GM23338 (cell line): ENCODE measurements around the gene SNRNP25.

Source experiments
- CREB1 ChIP-seq: fragments of 250-450 bp; sonication (Bioruptor Pico); IDR thresholded peaks from 2 replicates; pipeline ENCODE4 v1.5.0; 2020; ENCODE audit warnings: low read depth, mild to moderate bottlenecking, moderate library complexity
- EZH2 ChIP-seq: fragments of 200-600 bp; sonication (generic); IDR thresholded peaks from one replicate; pipeline ENCODE4 v1.8.0; 2017; ENCODE audit warnings: antibody characterized with exemption, mild to moderate bottlenecking, low read depth; ENCODE audit not compliant: unreplicated experiment
- EZH2phosphoT487 ChIP-seq: fragments of 200-600 bp; sonication (generic); IDR thresholded peaks from one replicate; pipeline ENCODE4 v1.8.1; 2018; ENCODE audit warnings: antibody characterized with exemption; ENCODE audit not compliant: unreplicated experiment
- JUNB ChIP-seq: IDR thresholded peaks from one replicate; pipeline ENCODE4 v1.6.1; 2016; ENCODE audit warnings: antibody characterized with exemption; ENCODE audit not compliant: unreplicated experiment
- POLR2AphosphoS5 ChIP-seq: IDR thresholded peaks from 2 replicates; pipeline ENCODE4 v1.6.1; 2016; ENCODE audit warnings: antibody characterized with exemption, low read depth
- ZNF114 ChIP-seq: fragments of 250-450 bp; sonication (Bioruptor Pico); IDR thresholded peaks from 2 replicates; pipeline ENCODE4 v1.5.0; 2020; ENCODE audit warnings: mild to moderate bottlenecking, moderate library complexity
- TF ChIP-seq, protein P1 (sequence below), 2 experiments: fragments of 200-600 bp in 1 of 2; sonication (generic) in 1 of 2; conservative IDR thresholded peaks; 2 replicates each; pipeline versions ENCODE4 v1.5.1 to v1.6.1; 2016 to 2017; ENCODE audit warnings: antibody characterized with exemption in 2 of 2, low read depth in 2 of 2, mild to moderate bottlenecking in 2 of 2, moderate library complexity in 1 of 2
- TF ChIP-seq, protein P2 (sequence below): IDR thresholded peaks from one replicate; pipeline ENCODE4 v1.6.1; 2018; ENCODE audit warnings: antibody characterized with exemption; ENCODE audit not compliant: unreplicated experiment
- TF ChIP-seq, protein P3 (sequence below): IDR thresholded peaks from 2 replicates; pipeline ENCODE4 v1.6.1; 2016; ENCODE audit warnings: antibody characterized with exemption
- TF ChIP-seq, protein P4 (sequence below): fragments of 250-450 bp; sonication (Bioruptor Pico); IDR thresholded peaks from 2 replicates; pipeline ENCODE4 v1.5.0; 2020; ENCODE audit warnings: mild to moderate bottlenecking, moderate library complexity

DNA sequence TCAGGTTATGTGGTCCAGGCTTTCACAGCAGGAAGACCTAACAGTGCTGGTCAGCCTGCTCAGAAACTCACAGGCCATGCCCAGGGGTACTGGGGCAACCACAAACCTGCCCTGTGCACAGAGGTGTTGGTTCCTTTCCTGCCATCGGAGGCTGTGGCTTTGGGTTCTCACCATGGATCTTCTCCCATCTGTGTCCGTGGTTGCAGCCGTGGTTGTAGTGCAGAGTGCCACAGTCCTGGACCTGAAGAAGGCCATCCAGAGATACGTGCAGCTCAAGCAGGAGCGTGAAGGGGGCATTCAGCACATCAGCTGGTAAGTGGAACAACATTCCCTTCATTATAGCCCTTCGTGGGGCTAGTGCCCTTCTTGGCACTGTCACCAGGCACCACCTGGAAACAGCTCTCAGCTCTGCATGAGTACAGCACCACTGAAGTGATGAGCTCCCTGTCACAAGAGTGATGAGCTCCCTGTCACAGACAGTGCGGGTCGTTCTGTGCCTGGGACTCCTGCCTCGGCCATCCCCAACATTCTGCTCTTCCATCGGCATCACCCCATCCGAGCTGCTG, 2.0 kb downstream of the SNRNP25 start:
- no peak for TF ChIP-seq POLR2AphosphoS5
- no peak for TF ChIP-seq CREB1 (CRISPR knock-in tag)
- TF ChIP-seq, protein P1, sequence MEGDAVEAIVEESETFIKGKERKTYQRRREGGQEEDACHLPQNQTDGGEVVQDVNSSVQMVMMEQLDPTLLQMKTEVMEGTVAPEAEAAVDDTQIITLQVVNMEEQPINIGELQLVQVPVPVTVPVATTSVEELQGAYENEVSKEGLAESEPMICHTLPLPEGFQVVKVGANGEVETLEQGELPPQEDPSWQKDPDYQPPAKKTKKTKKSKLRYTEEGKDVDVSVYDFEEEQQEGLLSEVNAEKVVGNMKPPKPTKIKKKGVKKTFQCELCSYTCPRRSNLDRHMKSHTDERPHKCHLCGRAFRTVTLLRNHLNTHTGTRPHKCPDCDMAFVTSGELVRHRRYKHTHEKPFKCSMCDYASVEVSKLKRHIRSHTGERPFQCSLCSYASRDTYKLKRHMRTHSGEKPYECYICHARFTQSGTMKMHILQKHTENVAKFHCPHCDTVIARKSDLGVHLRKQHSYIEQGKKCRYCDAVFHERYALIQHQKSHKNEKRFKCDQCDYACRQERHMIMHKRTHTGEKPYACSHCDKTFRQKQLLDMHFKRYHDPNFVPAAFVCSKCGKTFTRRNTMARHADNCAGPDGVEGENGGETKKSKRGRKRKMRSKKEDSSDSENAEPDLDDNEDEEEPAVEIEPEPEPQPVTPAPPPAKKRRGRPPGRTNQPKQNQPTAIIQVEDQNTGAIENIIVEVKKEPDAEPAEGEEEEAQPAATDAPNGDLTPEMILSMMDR (conservative IDR thresholded peaks at IDR 0.05; ENCODE audit: low read depth in 2 of 2): no peak
- TF ChIP-seq, protein P2, sequence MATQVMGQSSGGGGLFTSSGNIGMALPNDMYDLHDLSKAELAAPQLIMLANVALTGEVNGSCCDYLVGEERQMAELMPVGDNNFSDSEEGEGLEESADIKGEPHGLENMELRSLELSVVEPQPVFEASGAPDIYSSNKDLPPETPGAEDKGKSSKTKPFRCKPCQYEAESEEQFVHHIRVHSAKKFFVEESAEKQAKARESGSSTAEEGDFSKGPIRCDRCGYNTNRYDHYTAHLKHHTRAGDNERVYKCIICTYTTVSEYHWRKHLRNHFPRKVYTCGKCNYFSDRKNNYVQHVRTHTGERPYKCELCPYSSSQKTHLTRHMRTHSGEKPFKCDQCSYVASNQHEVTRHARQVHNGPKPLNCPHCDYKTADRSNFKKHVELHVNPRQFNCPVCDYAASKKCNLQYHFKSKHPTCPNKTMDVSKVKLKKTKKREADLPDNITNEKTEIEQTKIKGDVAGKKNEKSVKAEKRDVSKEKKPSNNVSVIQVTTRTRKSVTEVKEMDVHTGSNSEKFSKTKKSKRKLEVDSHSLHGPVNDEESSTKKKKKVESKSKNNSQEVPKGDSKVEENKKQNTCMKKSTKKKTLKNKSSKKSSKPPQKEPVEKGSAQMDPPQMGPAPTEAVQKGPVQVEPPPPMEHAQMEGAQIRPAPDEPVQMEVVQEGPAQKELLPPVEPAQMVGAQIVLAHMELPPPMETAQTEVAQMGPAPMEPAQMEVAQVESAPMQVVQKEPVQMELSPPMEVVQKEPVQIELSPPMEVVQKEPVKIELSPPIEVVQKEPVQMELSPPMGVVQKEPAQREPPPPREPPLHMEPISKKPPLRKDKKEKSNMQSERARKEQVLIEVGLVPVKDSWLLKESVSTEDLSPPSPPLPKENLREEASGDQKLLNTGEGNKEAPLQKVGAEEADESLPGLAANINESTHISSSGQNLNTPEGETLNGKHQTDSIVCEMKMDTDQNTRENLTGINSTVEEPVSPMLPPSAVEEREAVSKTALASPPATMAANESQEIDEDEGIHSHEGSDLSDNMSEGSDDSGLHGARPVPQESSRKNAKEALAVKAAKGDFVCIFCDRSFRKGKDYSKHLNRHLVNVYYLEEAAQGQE: no peak
- TF ChIP-seq EZH2: no peak
- no peak for TF ChIP-seq JUNB
- no peak for TF ChIP-seq ZNF114 (CRISPR knock-in tag)
- no peak for TF ChIP-seq EZH2phosphoT487
- TF ChIP-seq, protein P3, sequence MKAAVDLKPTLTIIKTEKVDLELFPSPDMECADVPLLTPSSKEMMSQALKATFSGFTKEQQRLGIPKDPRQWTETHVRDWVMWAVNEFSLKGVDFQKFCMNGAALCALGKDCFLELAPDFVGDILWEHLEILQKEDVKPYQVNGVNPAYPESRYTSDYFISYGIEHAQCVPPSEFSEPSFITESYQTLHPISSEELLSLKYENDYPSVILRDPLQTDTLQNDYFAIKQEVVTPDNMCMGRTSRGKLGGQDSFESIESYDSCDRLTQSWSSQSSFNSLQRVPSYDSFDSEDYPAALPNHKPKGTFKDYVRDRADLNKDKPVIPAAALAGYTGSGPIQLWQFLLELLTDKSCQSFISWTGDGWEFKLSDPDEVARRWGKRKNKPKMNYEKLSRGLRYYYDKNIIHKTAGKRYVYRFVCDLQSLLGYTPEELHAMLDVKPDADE: no peak
- TF ChIP-seq, protein P4, sequence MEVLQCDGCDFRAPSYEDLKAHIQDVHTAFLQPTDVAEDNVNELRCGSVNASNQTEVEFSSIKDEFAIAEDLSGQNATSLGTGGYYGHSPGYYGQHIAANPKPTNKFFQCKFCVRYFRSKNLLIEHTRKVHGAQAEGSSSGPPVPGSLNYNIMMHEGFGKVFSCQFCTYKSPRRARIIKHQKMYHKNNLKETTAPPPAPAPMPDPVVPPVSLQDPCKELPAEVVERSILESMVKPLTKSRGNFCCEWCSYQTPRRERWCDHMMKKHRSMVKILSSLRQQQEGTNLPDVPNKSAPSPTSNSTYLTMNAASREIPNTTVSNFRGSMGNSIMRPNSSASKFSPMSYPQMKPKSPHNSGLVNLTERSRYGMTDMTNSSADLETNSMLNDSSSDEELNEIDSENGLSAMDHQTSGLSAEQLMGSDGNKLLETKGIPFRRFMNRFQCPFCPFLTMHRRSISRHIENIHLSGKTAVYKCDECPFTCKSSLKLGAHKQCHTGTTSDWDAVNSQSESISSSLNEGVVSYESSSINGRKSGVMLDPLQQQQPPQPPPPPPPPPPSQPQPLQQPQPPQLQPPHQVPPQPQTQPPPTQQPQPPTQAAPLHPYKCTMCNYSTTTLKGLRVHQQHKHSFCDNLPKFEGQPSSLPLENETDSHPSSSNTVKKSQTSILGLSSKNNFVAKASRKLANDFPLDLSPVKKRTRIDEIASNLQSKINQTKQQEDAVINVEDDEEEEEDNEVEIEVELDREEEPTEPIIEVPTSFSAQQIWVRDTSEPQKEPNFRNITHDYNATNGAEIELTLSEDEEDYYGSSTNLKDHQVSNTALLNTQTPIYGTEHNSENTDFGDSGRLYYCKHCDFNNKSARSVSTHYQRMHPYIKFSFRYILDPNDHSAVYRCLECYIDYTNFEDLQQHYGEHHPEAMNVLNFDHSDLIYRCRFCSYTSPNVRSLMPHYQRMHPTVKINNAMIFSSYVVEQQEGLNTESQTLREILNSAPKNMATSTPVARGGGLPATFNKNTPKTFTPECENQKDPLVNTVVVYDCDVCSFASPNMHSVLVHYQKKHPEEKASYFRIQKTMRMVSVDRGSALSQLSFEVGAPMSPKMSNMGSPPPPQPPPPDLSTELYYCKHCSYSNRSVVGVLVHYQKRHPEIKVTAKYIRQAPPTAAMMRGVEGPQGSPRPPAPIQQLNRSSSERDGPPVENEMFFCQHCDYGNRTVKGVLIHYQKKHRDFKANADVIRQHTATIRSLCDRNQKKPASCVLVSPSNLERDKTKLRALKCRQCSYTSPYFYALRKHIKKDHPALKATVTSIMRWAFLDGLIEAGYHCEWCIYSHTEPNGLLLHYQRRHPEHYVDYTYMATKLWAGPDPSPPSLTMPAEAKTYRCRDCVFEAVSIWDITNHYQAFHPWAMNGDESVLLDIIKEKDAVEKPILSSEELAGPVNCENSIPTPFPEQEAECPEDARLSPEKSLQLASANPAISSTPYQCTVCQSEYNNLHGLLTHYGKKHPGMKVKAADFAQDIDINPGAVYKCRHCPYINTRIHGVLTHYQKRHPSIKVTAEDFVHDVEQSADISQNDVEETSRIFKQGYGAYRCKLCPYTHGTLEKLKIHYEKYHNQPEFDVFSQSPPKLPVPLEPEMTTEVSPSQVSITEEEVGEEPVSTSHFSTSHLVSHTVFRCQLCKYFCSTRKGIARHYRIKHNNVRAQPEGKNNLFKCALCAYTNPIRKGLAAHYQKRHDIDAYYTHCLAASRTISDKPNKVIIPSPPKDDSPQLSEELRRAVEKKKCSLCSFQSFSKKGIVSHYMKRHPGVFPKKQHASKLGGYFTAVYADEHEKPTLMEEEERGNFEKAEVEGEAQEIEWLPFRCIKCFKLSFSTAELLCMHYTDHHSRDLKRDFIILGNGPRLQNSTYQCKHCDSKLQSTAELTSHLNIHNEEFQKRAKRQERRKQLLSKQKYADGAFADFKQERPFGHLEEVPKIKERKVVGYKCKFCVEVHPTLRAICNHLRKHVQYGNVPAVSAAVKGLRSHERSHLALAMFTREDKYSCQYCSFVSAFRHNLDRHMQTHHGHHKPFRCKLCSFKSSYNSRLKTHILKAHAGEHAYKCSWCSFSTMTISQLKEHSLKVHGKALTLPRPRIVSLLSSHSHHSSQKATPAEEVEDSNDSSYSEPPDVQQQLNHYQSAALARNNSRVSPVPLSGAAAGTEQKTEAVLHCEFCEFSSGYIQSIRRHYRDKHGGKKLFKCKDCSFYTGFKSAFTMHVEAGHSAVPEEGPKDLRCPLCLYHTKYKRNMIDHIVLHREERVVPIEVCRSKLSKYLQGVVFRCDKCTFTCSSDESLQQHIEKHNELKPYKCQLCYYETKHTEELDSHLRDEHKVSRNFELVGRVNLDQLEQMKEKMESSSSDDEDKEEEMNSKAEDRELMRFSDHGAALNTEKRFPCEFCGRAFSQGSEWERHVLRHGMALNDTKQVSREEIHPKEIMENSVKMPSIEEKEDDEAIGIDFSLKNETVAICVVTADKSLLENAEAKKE (CRISPR knock-in tag): no peak
